OCI-LY1 (cell line): Measurements from ENCODE around the gene GABARAPL2.

ENCODE experiments used
- H2AFZ ChIP-seq: fragments of 200-600 bp; sonication (generic), shearing (Covaris generic); 2 replicates; pipeline ENCODE4 v1.6.0; 2014; ENCODE audit warnings: antibody characterized with exemption, mild to moderate bottlenecking, low read length
- H3F3A ChIP-seq: fragments of 200-600 bp; sonication (generic), shearing (Covaris generic); 2 replicates; pipeline ENCODE4 v1.6.0; 2014; ENCODE audit warnings: mild to moderate bottlenecking, antibody characterized with exemption, low read length, moderate library complexity; ENCODE audit not compliant: insufficient read depth
- H3K27ac ChIP-seq: fragments of 200-600 bp; sonication (generic); 2 replicates; pipeline ENCODE4 v1.5.1; 2014; ENCODE audit warnings: low read length, mixed run types, mild to moderate bottlenecking, low read depth; ENCODE audit not compliant: poor library complexity, severe bottlenecking
- H3K27me3 ChIP-seq: fragments of 200-600 bp; sonication (generic); 2 replicates; pipeline ENCODE4 v1.6.0; 2014; ENCODE audit warnings: antibody characterized with exemption, mild to moderate bottlenecking, low read length, moderate library complexity; ENCODE audit not compliant: insufficient read depth
- H3K36me3 ChIP-seq: fragments of 200-600 bp; sonication (generic); 2 replicates; pipeline ENCODE4 v1.6.1; 2014; ENCODE audit warnings: mild to moderate bottlenecking, antibody characterized with exemption, low read length, moderate library complexity, mixed read lengths; ENCODE audit not compliant: insufficient read depth
- H3K4me1 ChIP-seq: fragments of 200-600 bp; sonication (generic); 2 replicates; pipeline ENCODE4 v1.5.1; 2014; ENCODE audit warnings: mild to moderate bottlenecking, low read length, moderate library complexity; ENCODE audit not compliant: insufficient read depth, severe bottlenecking
- H3K4me2 ChIP-seq: fragments of 200-600 bp; sonication (generic), shearing (Covaris generic); 2 replicates; pipeline ENCODE4 v1.6.1; 2014; ENCODE audit warnings: low read length
- H3K4me3 ChIP-seq: fragments of 200-600 bp; sonication (generic); 2 replicates; pipeline ENCODE4 v1.5.1; 2014; ENCODE audit warnings: low read length, low read depth, mild to moderate bottlenecking, mixed read lengths; ENCODE audit not compliant: poor library complexity, severe bottlenecking
- H3K79me2 ChIP-seq: fragments of 200-600 bp; shearing (Covaris generic); 2 replicates; pipeline ENCODE4 v1.6.1; 2016; ENCODE audit warnings: mixed run types, low read length, mixed read lengths; ENCODE audit not compliant: insufficient read depth
- H3K9ac ChIP-seq: fragments of 200-600 bp; sonication (generic), shearing (Covaris generic); 2 replicates; pipeline ENCODE4 v1.6.1; 2014; ENCODE audit warnings: mild to moderate bottlenecking, low read length, mixed read lengths
- H3K9me2 ChIP-seq: fragments of 200-600 bp; sonication (generic), shearing (Covaris generic); 2 replicates; pipeline ENCODE4 v1.6.1; 2014; ENCODE audit warnings: low read depth, mild to moderate bottlenecking, low read length, mixed read lengths
- H3K9me3 ChIP-seq: fragments of 200-600 bp; shearing (Covaris generic); 2 replicates; pipeline ENCODE4 v1.6.1; 2014; ENCODE audit warnings: low read length, mixed read lengths
- H4K20me1 ChIP-seq: fragments of 200-600 bp; sonication (generic), shearing (Covaris generic); 2 replicates; pipeline ENCODE4 v1.6.0; 2016; ENCODE audit warnings: mild to moderate bottlenecking, low read length; ENCODE audit not compliant: insufficient read depth
- EZH2 ChIP-seq: fragments of 200-600 bp; sonication (generic), shearing (Covaris generic); IDR thresholded peaks from 2 replicates; pipeline ENCODE4 v1.8.0; 2017; ENCODE audit warnings: borderline replicate concordance, mixed run types, mild to moderate bottlenecking, antibody characterized with exemption, low read length, moderate library complexity, mixed read lengths
- TF ChIP-seq, protein P1 (sequence below): fragments of 200-600 bp; sonication (generic), shearing (Covaris generic); IDR thresholded peaks from 2 replicates; pipeline ENCODE4 v1.5.1; 2017; ENCODE audit warnings: mild to moderate bottlenecking, antibody characterized with exemption, low read length, moderate library complexity, mixed read lengths

GABARAPL2 gene

GRCh38 chr16:75527825-75528299 lies 38.3 kb upstream of the GABARAPL2 start:
- Histone ChIP-seq H3K79me2 (no peaks in the 10 kb centered on the region), H3K9ac (no peak overlapping the region), H3K9me2 (no peaks in the 10 kb centered on the region), H3K4me1 (no peaks in the 10 kb centered on the region), H3K9me3 (no peaks in the 10 kb centered on the region), H3K4me2 (no peak overlapping the region), H3K27ac (no peak overlapping the region), H3K27me3 (0 out of 2 replicates have a peak, but pooled peaks cover 3% of the 10 kb centered on the region), H3F3A (no peaks in the 10 kb centered on the region), H3K36me3 (no peaks in the 10 kb centered on the region), H3K4me3 (no peak overlapping the region), H4K20me1 (no peaks in the 10 kb centered on the region), H2AFZ (no peak overlapping the region)
- TF ChIP-seq, protein P1, sequence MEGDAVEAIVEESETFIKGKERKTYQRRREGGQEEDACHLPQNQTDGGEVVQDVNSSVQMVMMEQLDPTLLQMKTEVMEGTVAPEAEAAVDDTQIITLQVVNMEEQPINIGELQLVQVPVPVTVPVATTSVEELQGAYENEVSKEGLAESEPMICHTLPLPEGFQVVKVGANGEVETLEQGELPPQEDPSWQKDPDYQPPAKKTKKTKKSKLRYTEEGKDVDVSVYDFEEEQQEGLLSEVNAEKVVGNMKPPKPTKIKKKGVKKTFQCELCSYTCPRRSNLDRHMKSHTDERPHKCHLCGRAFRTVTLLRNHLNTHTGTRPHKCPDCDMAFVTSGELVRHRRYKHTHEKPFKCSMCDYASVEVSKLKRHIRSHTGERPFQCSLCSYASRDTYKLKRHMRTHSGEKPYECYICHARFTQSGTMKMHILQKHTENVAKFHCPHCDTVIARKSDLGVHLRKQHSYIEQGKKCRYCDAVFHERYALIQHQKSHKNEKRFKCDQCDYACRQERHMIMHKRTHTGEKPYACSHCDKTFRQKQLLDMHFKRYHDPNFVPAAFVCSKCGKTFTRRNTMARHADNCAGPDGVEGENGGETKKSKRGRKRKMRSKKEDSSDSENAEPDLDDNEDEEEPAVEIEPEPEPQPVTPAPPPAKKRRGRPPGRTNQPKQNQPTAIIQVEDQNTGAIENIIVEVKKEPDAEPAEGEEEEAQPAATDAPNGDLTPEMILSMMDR, result no peak
- no peak for TF ChIP-seq EZH2

GRCh38 chr16:75529056-75529905 lies 36.9 kb upstream of the GABARAPL2 start:
- TF ChIP-seq EZH2, result no peak
- TF ChIP-seq, protein P1, result no peak
- H3K9ac ChIP-seq, result no peak overlapping the region
- H3K9me3 ChIP-seq, result no peaks in the 10 kb centered on the region
- no peak overlapping the region for H2AFZ ChIP-seq
- no peaks in the 10 kb centered on the region for H3K79me2 ChIP-seq
- H3K4me3 ChIP-seq, result no peak overlapping the region
- no peaks in the 10 kb centered on the region for H3K4me1 ChIP-seq
- H4K20me1 ChIP-seq, result no peaks in the 10 kb centered on the region
- no peaks in the 10 kb centered on the region for H3K36me3 ChIP-seq
- H3K4me2 ChIP-seq, result no peak overlapping the region
- H3K27ac ChIP-seq, result no peak overlapping the region
- no peaks in the 10 kb centered on the region for H3K9me2 ChIP-seq
- H3K27me3 ChIP-seq, result 0 out of 2 replicates have a peak, but pooled peaks cover 3% of the 10 kb centered on the region
- H3F3A ChIP-seq, result no peaks in the 10 kb centered on the region

GRCh38 chr16:75529959-75530358 lies 36.2 kb upstream of the GABARAPL2 start:
- H4K20me1 ChIP-seq, result no peaks in the 10 kb centered on the region
- no peak overlapping the region for H3K4me3 ChIP-seq
- TF ChIP-seq, protein P1, result no peak
- no peak for TF ChIP-seq EZH2
- no peaks in the 10 kb centered on the region for H3K36me3 ChIP-seq
- H3K27me3 ChIP-seq, result 0 out of 2 replicates have a peak, but pooled peaks cover 3% of the 10 kb centered on the region
- H2AFZ ChIP-seq, result no peak overlapping the region
- no peaks in the 10 kb centered on the region for H3K9me3 ChIP-seq
- no peaks in the 10 kb centered on the region for H3K9me2 ChIP-seq
- H3K4me1 ChIP-seq, result no peaks in the 10 kb centered on the region
- H3K4me2 ChIP-seq, result no peak overlapping the region
- H3K9ac ChIP-seq, result no peak overlapping the region
- no peaks in the 10 kb centered on the region for H3K79me2 ChIP-seq
- no peaks in the 10 kb centered on the region for H3F3A ChIP-seq
- no peak overlapping the region for H3K27ac ChIP-seq
